ENCODE data around the gene ARRDC4.

ARRDC4 gene

DNA sequence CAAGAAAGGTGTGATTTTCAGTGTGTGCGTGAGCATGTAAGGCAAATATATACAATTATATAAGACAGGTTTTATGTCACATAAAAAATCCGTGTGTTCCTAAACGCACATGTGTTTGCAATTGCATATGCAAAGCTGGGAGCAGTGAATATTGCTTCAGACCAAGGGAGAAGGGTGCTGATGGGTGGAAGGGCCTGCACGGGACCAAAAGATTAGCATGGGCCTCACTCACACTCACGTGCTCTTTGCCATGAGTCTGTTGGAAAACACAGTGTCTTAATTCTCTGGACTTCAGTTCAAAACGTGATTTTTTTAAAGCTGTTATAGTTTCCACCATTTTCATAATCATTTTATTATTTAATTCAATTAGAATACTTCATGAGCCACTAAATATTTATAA is 7.2 kb upstream of the ARRDC4 start:
- WGBS: 80% methylated on average over 4 of the region's 6 CpGs
- no peak overlapping the region for H3K23ac ChIP-seq (ENCODE audit: low read length in 2 of 2)
- no peaks in the 10 kb centered on the region for H3K79me1 ChIP-seq (replicated peaks; ENCODE audit: low read length, poor library complexity, severe bottlenecking)
- no peaks in the 10 kb centered on the region for H3K36me3 ChIP-seq (ENCODE audit: control insufficient read depth in 1 of 2, insufficient read depth in 2 of 2, low read depth in 1 of 2, low read length in 2 of 2)
- H4K91ac ChIP-seq (ENCODE audit: low read length): no peak overlapping the region
- H3K18ac ChIP-seq (ENCODE audit: low read depth in 1 of 2, low read length in 2 of 2): no peak overlapping the region
- DNase-seq: no peak
- no peak overlapping the region for H3K9ac ChIP-seq (ENCODE audit: low read length)
- H4K8ac ChIP-seq (ENCODE audit: low read length): no peak overlapping the region
- H3K14ac ChIP-seq (ENCODE audit: low read length in 2 of 2): no peak overlapping the region
- H2BK12ac ChIP-seq (ENCODE audit: low read length in 2 of 2): no peak overlapping the region
- no peaks in the 10 kb centered on the region for H3K4me1 ChIP-seq (ENCODE audit: control insufficient read depth, insufficient read depth, low read depth, low read length)
- no peaks in the 10 kb centered on the region for H3K9me3 ChIP-seq (ENCODE audit: control insufficient read depth, low read length)
- H2AFZ ChIP-seq (ENCODE audit: low read depth, low read length): no peak overlapping the region
- H3K4me2 ChIP-seq (ENCODE audit: low read length, poor library complexity, severe bottlenecking): no peak overlapping the region
- no peak overlapping the region for H3K4me3 ChIP-seq (ENCODE audit: insufficient read depth in 1 of 2, low read depth in 1 of 2, low read length in 2 of 2)
- H2BK15ac ChIP-seq (ENCODE audit: low read depth, poor library complexity, severe bottlenecking): no peak overlapping the region
- no peaks in the 10 kb centered on the region for H3K27me3 ChIP-seq (ENCODE audit: control insufficient read depth in 1 of 2, insufficient read depth in 1 of 2, low read length in 2 of 2)
- H2AK5ac ChIP-seq (ENCODE audit: low read length, severe bottlenecking): no peak overlapping the region
- H3K4ac ChIP-seq (ENCODE audit: low read depth in 1 of 2, low read length in 2 of 2): no peak overlapping the region
- no peak overlapping the region for H2BK5ac ChIP-seq (ENCODE audit: low read depth, low read length, poor library complexity, severe bottlenecking)
- no peak overlapping the region for H3K27ac ChIP-seq (ENCODE audit: low read length, poor library complexity, severe bottlenecking)
- no peak overlapping the region for H2BK120ac ChIP-seq (ENCODE audit: low read depth, low read length)

DNA sequence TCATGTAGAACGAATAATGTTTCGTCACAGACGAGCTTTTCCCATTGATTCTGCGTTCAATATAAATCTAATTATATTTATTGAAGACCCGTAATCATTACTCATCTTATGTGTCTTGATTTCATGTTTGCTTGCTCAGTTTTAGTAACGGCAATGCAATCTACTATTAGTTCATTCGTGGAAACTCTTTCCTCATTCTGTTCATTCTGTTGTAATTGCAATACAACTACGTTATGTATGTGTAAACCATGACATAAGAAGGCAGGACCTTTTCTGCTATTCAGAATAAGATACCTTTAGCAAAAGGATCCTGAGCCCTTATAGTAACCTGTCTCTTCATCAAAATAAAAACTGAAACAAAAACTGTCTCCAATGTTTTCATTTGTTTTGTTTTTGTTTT is 6.8 kb upstream of the ARRDC4 start:
- H2BK15ac ChIP-seq (ENCODE audit: low read depth, poor library complexity, severe bottlenecking): no peak overlapping the region
- WGBS: 97% methylated on average over 5 of the region's 8 CpGs
- no peaks in the 10 kb centered on the region for H3K9me3 ChIP-seq (ENCODE audit: control insufficient read depth, low read length)

DNA sequence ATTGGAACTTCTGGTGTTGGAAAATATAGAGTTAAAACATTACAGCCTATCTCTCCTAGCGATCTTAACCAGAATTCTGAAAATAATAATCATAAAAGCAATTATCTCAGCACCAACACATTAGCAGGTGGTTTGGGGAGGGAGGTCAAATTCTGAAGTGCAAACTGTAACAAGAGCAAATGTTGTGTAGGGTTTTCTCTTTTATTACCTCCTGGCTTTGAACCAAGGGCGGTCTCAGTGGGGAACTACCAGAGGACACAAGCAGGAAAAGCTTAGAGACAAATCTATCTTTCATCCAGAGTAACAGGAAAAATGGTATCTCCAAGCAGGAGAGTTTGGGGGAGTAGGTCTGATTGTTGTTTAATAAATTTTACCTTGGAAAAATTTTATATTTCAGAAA is 5.5 kb upstream of the ARRDC4 start:
- no CpG with 5 or more reads among the region's 2 CpGs for WGBS
- no peak overlapping the region for H3K14ac ChIP-seq (ENCODE audit: low read length in 2 of 2)
- no peak overlapping the region for H3K18ac ChIP-seq (ENCODE audit: low read depth in 1 of 2, low read length in 2 of 2)
- H3K79me1 ChIP-seq (replicated peaks; ENCODE audit: low read length, poor library complexity, severe bottlenecking): no peaks in the 10 kb centered on the region
- no peak overlapping the region for H2BK120ac ChIP-seq (ENCODE audit: low read depth, low read length)
- H3K4me3 ChIP-seq (ENCODE audit: insufficient read depth in 1 of 2, low read depth in 1 of 2, low read length in 2 of 2): no peak overlapping the region
- no peak overlapping the region for H2BK15ac ChIP-seq (ENCODE audit: low read depth, poor library complexity, severe bottlenecking)
- no peaks in the 10 kb centered on the region for H3K27me3 ChIP-seq (ENCODE audit: control insufficient read depth in 1 of 2, insufficient read depth in 1 of 2, low read length in 2 of 2)
- DNase-seq: no peak
- H3K4me2 ChIP-seq (ENCODE audit: low read length, poor library complexity, severe bottlenecking): no peak overlapping the region
- no peaks in the 10 kb centered on the region for H3K4me1 ChIP-seq (ENCODE audit: control insufficient read depth, insufficient read depth, low read depth, low read length)
- no peak overlapping the region for H3K27ac ChIP-seq (ENCODE audit: low read length, poor library complexity, severe bottlenecking)
- no peak overlapping the region for H4K91ac ChIP-seq (ENCODE audit: low read length)
- no peaks in the 10 kb centered on the region for H3K9me3 ChIP-seq (ENCODE audit: control insufficient read depth, low read length)
- H3K9ac ChIP-seq (ENCODE audit: low read length): no peak overlapping the region
- H2AK5ac ChIP-seq (ENCODE audit: low read length, severe bottlenecking): no peak overlapping the region
- H3K23ac ChIP-seq (ENCODE audit: low read length in 2 of 2): no peak overlapping the region
- H2BK12ac ChIP-seq (ENCODE audit: low read length in 2 of 2): no peak overlapping the region
- no peak overlapping the region for H2AFZ ChIP-seq (ENCODE audit: low read depth, low read length)
- H3K4ac ChIP-seq (ENCODE audit: low read depth in 1 of 2, low read length in 2 of 2): no peak overlapping the region
- no peak overlapping the region for H2BK5ac ChIP-seq (ENCODE audit: low read depth, low read length, poor library complexity, severe bottlenecking)
- H4K8ac ChIP-seq (ENCODE audit: low read length): no peak overlapping the region
- no peaks in the 10 kb centered on the region for H3K36me3 ChIP-seq (ENCODE audit: control insufficient read depth in 1 of 2, insufficient read depth in 2 of 2, low read depth in 1 of 2, low read length in 2 of 2)

More for the DNA sequence above, 6.8 kb upstream of the ARRDC4 start:
- no peak overlapping the region for H3K18ac ChIP-seq (ENCODE audit: low read depth in 1 of 2, low read length in 2 of 2)
- H3K36me3 ChIP-seq (ENCODE audit: control insufficient read depth in 1 of 2, insufficient read depth in 2 of 2, low read depth in 1 of 2, low read length in 2 of 2): no peaks in the 10 kb centered on the region
- no peak overlapping the region for H3K23ac ChIP-seq (ENCODE audit: low read length in 2 of 2)
- H3K9ac ChIP-seq (ENCODE audit: low read length): no peak overlapping the region
- H2BK12ac ChIP-seq (ENCODE audit: low read length in 2 of 2): no peak overlapping the region
- no peak overlapping the region for H3K4ac ChIP-seq (ENCODE audit: low read depth in 1 of 2, low read length in 2 of 2)
- H3K4me3 ChIP-seq (ENCODE audit: insufficient read depth in 1 of 2, low read depth in 1 of 2, low read length in 2 of 2): no peak overlapping the region
- H3K79me1 ChIP-seq (replicated peaks; ENCODE audit: low read length, poor library complexity, severe bottlenecking): no peaks in the 10 kb centered on the region
- no peaks in the 10 kb centered on the region for H3K4me1 ChIP-seq (ENCODE audit: control insufficient read depth, insufficient read depth, low read depth, low read length)
- no peak overlapping the region for H2AK5ac ChIP-seq (ENCODE audit: low read length, severe bottlenecking)
- H3K27me3 ChIP-seq (ENCODE audit: control insufficient read depth in 1 of 2, insufficient read depth in 1 of 2, low read length in 2 of 2): no peaks in the 10 kb centered on the region
- no peak overlapping the region for H3K4me2 ChIP-seq (ENCODE audit: low read length, poor library complexity, severe bottlenecking)
- H3K14ac ChIP-seq (ENCODE audit: low read length in 2 of 2): no peak overlapping the region
- H3K27ac ChIP-seq (ENCODE audit: low read length, poor library complexity, severe bottlenecking): no peak overlapping the region
- H2BK120ac ChIP-seq (ENCODE audit: low read depth, low read length): no peak overlapping the region
- H2AFZ ChIP-seq (ENCODE audit: low read depth, low read length): no peak overlapping the region
- no peak for DNase-seq
- H4K91ac ChIP-seq (ENCODE audit: low read length): no peak overlapping the region
- no peak overlapping the region for H4K8ac ChIP-seq (ENCODE audit: low read length)
- H2BK5ac ChIP-seq (ENCODE audit: low read depth, low read length, poor library complexity, severe bottlenecking): no peak overlapping the region

DNA sequence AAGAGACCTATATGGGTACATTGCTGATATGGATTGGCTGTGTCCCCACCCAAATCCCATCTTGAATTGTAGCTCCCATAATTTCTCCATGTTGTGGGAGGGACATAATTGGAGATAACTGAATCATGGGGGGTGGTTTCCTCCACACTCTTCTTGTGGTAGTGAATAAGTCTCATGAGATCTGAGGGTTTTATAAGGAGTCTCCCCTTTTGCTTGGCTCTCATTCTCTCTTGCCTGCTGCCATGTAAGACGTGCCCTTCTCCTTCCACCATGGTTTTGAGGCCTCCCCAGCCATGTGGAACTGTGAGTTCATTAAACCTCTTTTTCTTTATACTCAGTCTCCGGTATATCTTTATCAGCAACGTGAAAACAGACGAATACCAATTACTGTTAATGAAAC is 5.0 kb upstream of the ARRDC4 start:
- H3K27ac ChIP-seq (ENCODE audit: low read length, poor library complexity, severe bottlenecking): no peak overlapping the region
- H3K23ac ChIP-seq (ENCODE audit: low read length in 2 of 2): no peak overlapping the region
- H3K4ac ChIP-seq (ENCODE audit: low read depth in 1 of 2, low read length in 2 of 2): no peak overlapping the region
- H3K4me3 ChIP-seq (ENCODE audit: insufficient read depth in 1 of 2, low read depth in 1 of 2, low read length in 2 of 2): no peak overlapping the region
- no peaks in the 10 kb centered on the region for H3K4me1 ChIP-seq (ENCODE audit: control insufficient read depth, insufficient read depth, low read depth, low read length)
- H4K91ac ChIP-seq (ENCODE audit: low read length): no peak overlapping the region
- no peak overlapping the region for H2BK15ac ChIP-seq (ENCODE audit: low read depth, poor library complexity, severe bottlenecking)
- no peak overlapping the region for H2BK5ac ChIP-seq (ENCODE audit: low read depth, low read length, poor library complexity, severe bottlenecking)
- H2AFZ ChIP-seq (ENCODE audit: low read depth, low read length): no peak overlapping the region
- no peak overlapping the region for H3K4me2 ChIP-seq (ENCODE audit: low read length, poor library complexity, severe bottlenecking)
- 77% methylated on average over 4 of the region's 4 CpGs for WGBS
- H2BK120ac ChIP-seq (ENCODE audit: low read depth, low read length): no peak overlapping the region
- H4K8ac ChIP-seq (ENCODE audit: low read length): no peak overlapping the region
- H3K36me3 ChIP-seq (ENCODE audit: control insufficient read depth in 1 of 2, insufficient read depth in 2 of 2, low read depth in 1 of 2, low read length in 2 of 2): no peaks in the 10 kb centered on the region
- H3K9me3 ChIP-seq (ENCODE audit: control insufficient read depth, low read length): no peaks in the 10 kb centered on the region
- no peaks in the 10 kb centered on the region for H3K79me1 ChIP-seq (replicated peaks; ENCODE audit: low read length, poor library complexity, severe bottlenecking)
- no peaks in the 10 kb centered on the region for H3K27me3 ChIP-seq (ENCODE audit: control insufficient read depth in 1 of 2, insufficient read depth in 1 of 2, low read length in 2 of 2)
- H3K9ac ChIP-seq (ENCODE audit: low read length): no peak overlapping the region
- H2AK5ac ChIP-seq (ENCODE audit: low read length, severe bottlenecking): no peak overlapping the region
- H2BK12ac ChIP-seq (ENCODE audit: low read length in 2 of 2): no peak overlapping the region
- no peak overlapping the region for H3K14ac ChIP-seq (ENCODE audit: low read length in 2 of 2)
- H3K18ac ChIP-seq (ENCODE audit: low read depth in 1 of 2, low read length in 2 of 2): no peak overlapping the region
- no peak for DNase-seq

Measured in mesenchymal stem cell (in vitro differentiated cells and primary cell).